HTR-8/SVneo (cell line): Measurements from ENCODE around the gene ADD1.
"Not testable (repeated sequence)": the region's sequence is repeated elsewhere in the genome, so short reads cannot be mapped to it uniquely, and the experiment has no call there.

ENCODE experiments used
- DNase-seq: peaks from one replicate; pipeline ENCODE4 v3.0.0; 2011; ENCODE audit warnings: low spot score, mixed read lengths; ENCODE audit not compliant: insufficient read length
- FAIRE-seq: peaks from 2 replicates; lab custom pipeline; 2011; peaks lifted over from hg19 to GRCh38; lab: Jason Lieb, UNC

ADD1 gene

DNA sequence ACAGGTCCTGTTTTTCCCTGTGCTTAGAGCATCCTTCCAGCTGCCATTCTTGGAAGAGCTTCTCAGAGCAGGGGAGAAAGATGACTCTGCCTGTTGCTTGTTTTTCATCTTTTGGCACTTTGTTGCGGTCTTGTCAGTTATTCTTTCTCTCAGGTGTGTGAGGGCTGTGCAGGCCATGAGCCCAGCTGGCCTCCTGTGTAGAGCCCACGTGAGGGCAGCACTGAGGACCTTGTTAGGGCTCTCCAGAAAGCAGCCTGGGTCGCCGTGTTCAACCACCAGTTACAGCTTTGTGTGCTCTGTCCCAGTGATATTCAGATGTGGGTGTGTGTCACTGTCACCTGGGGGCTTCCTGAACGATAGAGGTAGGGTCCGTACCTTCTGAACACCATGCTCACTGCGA lies 66.8 kb downstream of the ADD1 start:
- FAIRE-seq (no peak), DNase-seq (no peak)

DNA sequence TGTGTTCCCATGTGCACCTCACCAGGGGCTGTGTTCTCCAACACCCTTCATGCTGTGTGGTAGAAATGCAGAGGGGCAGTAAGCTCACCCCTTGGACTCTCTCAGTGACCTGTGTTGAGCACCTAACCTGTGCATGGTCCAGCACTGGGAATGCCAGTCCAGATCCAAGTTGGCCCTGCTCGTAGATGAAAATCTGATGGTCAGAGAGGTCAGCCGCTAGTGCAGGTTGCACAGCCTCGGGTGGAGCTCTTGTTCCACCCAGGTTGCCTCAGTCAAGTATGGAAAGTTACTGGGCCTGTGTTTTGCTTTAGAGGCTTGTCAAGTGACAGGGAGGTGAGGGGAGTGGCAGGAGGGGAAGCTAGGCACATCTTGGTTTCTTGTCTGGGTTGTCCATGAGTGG lies 68.2 kb downstream of the ADD1 start:
- FAIRE-seq (no peak), DNase-seq (no peak)

DNA sequence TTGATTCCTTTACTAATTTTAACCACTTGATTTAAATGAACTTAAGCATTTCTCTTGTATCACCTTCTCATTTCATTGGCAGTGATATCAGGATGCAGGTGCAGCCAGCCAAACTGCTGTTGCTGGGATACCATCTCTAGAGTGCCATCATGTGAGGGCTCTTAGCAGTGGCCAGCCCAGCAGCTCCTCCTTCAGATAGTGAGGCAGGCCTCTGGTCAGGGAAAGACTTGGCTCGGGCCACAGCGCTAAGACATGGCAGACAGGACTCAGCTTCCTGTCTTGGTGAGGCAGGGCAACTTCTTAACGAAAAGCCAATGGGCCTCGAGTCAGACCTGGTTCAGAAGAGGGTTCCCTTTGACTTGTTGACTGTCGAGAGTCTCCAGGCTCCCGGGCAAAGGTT lies 69.5 kb downstream of the ADD1 start:
- DNase-seq = no peak
- no peak for FAIRE-seq

DNA sequence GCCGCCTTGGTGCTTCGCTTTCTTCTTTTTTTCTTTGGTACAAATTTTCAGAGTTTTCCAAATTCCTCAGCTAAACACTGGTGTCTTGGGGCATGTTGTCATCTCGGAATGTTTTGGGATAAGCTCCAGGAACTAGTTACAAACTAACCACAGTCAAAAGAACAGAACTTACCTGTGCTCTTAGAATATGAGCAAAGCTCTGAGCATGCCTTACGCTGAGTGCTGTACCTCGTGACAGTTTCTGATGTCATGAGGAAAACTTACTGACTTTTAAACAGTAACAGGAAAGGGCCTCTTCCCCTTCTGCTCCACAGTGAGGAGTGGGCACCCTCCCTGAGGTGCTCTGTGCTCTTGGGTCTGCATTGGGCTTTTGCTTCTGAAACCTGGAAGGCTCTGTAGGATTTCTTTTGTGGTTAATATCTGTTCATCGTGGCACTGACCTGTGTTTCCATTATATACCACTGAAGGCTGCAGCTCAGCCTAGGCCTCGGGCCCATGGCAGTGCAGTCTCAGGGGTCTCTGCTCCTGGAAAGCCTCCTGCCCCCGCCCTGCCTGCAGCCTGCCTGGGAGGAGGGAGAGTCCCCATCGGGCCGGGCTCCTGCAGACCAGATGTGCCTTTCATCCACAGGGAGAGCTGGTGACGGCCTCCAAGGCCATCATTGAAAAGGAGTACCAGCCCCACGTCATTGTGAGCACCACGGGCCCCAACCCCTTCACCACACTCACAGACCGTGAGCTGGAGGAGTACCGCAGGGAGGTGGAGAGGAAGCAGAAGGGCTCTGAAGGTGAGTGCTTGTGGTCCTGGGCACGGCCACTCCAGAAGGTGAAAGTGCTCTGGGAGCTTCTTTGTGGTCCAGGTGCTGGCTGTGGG lies 70.8 kb downstream of the ADD1 start:
- no peak for DNase-seq
- no peak for FAIRE-seq

DNA sequence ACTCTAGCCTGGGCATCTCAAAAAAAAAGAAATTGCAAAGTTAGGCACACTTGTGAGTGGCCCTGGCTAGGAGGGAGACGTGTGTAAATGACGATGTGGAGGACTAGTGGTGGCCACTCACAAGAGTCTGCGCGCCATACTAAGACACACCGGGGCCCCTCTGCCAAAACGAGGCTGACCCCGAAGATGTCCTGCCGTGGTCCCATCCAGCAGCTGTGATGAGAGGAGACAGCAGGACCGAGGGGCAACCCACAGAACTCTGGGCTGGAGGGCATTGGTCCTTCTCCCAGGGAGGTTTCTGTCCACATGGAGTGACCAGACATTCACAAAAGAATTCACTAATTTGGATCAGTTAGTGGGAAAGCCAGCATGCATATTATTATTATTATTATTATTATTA lies 72.1 kb downstream of the ADD1 start:
- FAIRE-seq = no peak
- DNase-seq = no peak

DNA sequence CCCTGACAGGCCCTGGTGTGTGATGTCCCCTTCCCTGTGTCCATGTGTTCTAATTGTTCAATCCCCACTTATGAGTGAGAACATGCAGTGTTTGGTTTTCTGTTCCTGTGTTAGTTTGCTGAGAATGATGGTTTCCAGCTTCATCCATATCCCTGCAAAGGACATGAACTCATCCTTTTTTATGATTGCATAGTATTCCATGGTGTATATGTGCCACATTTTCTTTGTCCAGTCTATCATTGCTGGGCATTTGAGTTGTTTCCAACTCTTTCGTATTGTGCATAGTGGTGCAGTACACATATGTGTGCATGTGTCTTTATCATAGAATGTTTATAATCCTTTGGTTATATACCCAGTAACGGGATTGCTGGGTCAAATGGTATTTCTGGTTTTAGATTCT lies 73.1 kb downstream of the ADD1 start:
- DNase-seq, FAIRE-seq: not testable (repeated sequence)

DNA sequence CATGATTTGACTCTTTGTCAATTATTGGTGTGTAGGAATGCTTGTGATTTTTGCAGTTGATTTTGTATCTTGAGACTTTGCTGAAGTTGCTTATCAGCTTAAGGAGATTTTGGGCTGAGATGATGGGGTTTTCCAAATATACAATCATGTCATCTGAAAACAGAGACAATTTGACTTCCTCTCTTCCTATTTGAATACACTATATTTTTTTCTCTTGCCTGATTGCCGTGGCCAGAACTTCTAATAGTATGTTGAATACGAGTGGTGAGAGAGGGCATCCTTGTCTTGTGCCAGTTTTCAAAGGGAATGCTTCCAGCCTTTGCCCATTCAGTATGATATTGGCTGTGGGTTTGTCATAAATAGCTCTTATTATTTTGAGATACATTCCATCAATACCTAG lies 74.7 kb downstream of the ADD1 start:
- FAIRE-seq, DNase-seq: not testable (repeated sequence)

DNA sequence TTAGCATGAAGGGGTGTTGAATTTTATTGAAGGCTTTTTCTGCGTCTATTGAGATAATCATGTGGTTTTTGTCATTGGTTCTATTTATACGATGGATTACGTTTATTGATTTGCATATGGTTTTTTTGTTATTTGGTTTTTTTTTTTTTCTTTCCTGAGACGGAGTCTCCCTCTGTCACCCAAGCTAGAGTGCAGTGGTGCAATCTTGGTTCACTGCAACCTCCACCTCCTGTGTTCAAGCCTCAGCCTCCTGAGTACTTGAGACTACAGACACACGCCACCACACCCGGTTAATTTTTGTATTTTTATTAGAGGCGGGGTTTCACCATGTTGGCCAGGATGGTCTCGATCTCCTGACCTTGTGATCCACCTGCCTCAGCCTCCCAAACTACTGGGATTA lies 75.1 kb downstream of the ADD1 start:
- not testable (repeated sequence) for DNase-seq, FAIRE-seq

DNA sequence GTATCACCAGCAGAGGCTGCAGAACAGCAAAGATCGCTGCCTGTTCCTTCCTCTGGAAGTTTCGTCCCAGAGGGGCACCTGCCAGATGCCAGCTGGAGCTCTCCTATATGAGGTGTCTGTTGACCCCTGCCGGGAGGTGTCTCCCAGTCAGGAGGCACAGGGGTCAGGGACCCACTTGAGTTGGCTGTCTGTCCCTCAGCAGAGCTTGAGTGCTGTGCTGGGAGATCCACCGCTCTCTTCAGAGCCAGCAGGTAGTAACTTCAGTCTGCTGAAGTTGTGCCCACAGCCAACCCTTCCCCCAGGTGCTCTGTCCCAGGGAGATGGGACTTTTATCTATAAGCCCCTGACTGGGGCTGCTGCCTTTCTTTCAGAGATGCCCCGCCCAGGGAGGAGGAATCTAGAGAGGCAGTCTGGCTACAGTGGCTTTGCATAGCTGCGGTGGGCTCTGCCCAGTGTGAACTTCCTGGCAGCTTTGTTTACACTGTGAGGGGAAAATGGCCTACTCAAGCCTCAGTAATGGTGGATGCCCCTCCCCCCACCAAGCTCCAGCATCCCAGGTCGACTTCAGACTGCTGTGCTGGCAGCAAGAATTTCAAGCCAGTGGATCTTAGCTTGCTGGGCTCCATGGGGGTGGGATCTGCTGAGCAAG lies 78.9 kb downstream of the ADD1 start:
- DNase-seq, FAIRE-seq: not testable (repeated sequence)

DNA sequence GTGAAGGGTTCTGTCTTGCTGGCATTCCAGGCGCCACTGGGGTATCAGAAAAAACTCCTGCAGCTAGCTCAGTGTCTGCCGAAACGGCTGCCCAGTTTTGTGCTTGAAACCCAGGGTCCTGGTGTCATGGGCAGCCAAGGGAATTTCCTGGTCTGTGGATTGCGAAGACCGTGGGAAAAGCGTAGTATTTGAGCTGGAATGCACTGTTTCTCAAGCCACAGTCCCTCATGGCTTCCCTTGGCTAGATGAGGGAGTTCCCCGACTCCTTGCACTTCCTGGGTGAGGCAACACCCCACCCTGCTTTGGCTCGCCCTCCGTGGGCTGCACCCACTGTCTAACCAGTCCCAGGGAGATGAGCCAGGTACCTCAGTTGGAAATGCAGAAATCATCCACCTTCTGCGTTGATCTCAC lies 79.5 kb downstream of the ADD1 start:
- no peak for FAIRE-seq
- DNase-seq = no peak

DNA sequence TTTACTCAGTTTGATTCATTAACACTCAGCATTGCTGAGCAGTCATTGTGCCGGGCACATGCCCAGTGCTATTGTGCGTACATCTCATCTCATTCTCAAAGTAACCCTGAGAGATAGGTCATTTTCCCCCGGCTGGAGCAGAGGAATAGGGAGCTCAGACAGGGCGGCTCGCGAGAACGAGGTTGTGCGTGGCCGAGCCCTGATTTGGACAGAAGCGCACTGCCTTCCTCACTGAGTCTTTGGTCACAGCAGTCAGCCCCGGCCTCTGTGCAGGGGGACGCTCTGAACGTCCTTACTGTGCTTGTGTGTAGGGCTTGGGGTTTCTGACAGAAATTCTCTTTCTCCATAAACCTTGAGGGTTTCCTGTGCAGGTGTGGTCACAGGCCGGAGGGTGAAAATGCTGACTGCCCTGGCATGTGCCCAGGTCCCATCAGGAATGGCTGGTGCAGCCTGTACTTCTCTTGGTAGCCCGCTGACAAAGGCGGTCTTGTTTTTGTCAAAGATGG lies 80.1 kb downstream of the ADD1 start:
- no peak for DNase-seq

DNA sequence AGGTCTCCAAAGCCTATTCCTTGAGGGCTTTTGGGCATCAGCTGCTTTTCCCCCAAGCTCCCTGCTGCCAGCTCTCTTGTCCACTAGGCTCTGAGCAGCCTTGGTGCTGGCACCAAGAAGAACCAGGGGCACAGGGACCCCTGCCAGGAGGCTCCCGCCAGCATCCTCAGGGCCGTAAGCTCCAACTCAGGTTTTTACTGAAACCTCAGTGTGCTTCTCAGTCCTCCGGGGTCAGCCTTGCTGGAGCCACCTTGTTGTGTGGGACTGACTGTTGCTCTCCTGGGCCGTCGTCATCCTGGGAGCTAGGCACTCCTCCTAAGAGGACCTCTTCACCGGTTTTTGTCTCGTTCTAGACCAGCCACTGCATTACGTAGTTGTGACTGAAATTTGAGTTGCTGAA lies 80.6 kb downstream of the ADD1 start:
- DNase-seq (no peak), FAIRE-seq (no peak)

More for the DNA sequence above, 80.1 kb downstream of the ADD1 start:
- no peak for FAIRE-seq

DNA sequence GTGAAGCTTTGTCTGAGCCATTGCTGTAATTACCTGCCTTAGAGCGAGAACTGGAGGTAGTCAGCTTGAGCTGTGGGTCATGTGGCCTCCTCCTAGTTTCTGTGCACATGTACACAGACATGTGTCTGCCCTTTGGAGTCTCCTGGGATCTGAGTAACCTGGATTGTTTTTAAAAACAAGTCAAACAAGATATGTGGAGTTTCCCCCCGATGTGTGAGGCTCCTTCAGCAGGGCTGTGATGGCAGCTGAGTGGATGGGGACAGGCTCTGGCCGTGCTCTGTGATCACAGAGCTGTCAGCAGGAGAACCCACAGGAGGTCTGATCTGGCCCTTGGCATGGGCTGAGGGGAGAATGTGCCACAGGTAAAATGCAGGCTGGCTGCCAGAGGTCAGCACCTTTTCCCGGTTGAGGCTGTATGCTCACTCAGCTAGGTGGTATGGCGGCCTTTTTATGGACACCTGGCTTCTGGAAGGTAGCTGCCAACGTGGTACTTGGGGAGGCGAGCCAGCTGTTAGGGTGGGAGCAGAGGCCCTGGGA lies 81.2 kb downstream of the ADD1 start:
- FAIRE-seq = no peak
- no peak for DNase-seq

DNA sequence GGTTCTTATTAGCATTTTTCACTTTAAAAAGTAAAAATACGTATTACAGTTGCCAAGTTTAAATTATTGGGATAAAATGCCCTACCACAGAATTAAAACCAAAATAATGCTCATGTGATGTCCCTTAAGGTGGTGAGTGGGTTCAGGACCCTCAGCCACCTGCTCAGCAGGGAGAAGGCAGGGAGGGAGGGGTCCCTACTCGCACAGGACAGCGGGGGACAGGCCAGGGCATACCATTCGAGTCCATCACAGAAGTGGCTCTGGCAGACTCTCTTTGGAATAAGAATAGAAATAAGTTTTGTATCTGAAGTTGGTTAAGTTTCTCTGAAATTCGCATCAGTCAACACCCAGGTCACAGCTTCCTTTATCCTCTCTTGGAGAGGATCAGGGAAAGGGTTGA lies 81.9 kb downstream of the ADD1 start:
- DNase-seq (no peak), FAIRE-seq (no peak)

DNA sequence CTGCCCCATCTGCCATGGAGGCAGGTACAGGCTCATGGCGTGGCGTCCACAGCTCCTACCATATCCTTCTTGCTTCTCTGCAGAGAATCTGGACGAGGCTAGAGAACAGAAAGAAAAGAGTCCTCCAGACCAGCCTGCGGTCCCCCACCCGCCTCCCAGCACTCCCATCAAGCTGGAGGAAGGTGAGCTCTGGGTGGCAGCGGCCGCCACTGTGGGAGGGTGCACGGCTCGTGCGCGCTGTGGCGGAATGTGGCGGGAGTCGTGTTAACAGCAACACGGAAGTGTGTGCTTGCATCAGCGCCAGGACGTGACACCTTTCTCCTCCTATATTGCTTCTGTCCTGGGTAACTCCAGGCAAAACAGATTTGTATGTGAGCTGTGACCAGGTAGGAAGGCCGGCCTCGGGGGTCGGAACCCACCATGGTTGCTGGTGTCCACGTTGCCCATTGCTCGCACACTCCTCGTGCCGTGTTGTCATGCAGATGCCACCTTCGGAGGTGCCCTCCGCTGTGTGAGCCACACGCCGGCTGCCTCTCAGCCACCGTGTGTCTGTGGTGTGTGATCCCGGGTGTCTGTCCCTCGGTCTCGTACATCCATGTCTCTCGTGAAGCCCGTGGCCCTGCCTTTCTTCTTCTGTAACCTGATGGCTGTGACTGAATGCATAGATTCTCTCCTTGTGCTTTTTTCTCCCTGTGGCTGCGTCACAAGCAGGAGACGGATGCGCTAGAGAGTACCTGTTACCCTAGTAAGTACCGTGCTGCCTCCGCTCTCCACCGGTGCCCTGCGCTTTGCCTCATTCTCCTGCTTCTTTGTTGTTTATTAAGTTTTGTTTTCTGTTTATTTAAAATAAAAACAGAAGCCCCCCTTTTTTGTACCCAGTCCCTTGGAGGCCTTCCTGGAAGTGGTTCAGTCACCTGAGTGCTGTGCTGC lies 82.6 kb downstream of the ADD1 start:
- DNase-seq (no peak), FAIRE-seq (no peak)

DNA sequence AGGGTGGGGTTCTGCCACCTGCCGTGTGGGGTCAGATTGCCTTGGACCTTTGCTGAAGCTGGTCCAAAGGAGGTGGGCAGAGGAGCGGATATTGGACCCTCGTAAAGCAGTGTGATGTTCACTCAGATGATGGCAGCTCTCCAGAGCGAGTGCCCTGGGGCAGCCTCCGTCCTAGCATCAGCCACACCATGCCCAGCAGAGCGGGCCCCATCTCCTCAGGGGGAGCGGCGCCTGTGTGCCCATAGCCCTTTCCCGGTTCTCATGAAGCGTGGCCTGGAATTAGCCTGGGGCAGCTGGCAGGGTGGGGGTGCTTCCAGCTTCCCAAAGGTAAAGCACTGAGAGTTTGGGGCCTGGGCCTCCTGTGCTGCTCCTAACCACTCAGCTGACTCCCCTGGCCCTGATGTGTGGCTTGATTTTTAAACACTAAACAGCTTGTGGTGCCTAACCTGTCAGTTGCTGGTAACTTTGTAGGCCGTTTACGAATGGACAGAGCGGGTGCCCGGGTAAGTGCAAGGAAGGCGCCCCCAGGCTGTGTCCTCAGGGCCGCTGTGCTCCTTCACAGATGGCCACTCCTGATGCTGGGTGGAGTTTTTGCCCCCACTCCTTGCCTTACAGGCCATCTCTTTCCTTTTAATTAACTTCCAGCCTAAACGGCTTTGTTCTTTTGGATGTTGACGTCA lies 83.5 kb downstream of the ADD1 start:
- DNase-seq (no peak), FAIRE-seq (no peak)

DNA sequence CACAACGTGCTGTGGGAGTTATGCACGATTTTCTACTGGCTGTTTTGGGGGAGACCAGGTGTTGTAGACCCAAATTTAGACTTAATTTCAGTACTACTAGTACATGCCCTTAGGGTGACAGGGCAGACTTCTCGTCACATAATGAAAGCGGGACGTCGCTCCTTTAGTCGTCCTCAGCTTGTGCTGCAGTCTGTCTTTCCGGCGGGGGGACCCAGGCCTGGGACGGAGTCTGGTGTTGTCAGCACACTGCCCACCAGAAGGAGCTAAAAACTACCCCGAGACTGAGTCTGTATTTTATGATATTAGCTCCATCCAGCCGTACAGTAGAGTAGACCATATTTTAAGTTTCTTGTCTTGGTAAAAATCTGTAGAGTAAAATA lies 84.0 kb downstream of the ADD1 start:
- no peak for FAIRE-seq
- no peak for DNase-seq

DNA sequence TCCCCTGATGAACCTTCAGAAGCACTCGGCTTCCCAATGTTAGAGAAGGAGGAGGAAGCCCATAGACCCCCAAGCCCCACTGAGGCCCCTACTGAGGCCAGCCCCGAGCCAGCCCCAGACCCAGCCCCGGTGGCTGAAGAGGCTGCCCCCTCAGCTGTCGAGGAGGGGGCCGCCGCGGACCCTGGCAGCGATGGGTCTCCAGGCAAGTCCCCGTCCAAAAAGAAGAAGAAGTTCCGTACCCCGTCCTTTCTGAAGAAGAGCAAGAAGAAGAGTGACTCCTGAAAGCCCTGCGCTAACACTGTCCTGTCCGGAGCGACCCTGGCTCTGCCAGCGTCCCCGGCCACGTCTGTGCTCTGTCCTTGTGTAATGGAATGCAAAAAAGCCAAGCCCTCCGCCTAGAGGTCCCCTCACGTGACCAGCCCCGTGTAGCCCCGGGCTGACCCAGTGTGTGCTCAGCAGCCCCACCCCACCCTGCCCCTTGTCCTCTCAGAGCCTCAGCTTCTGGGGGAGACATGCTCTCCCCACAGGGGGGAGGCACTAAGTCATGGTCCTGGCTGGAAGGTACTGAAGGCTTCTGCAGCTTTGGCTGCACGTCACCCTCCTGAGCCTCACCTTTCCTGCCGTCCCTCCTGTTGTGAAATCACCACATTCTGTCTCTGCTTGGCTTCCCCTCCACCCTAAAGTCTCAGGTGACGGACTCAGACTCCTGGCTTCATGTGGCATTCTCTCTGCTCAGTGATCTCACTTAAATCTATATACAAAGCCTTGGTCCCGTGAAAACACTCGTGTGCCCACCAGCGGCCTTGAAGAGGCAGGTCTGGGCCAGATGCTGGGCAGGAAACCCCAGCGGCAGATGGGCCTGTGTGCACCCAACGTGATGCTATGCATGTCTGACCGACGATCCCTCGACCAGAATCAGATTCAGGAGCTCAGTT lies 84.9 kb downstream of the ADD1 start:
- no peak for DNase-seq
- no peak for FAIRE-seq

DNA sequence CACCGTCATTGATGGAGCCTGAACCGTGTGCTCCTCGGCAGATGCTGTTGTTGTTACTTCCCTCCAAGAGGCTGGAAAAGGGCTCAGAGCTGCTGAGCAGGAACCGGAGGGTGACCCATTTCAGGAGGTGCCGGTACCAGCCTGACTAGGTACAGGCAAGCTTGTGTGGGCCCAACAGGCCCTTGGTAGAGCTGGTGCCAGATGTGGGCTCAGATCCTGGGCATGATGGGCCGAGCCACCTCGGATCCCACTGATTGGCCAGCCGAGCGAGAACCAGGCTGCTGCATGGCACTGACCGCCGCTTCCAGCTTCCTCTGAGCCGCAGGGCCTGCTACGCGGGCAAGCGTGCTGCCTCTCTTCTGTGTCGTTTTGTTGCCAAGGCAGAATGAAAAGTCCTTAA lies 85.8 kb downstream of the ADD1 start:
- no peak for FAIRE-seq
- no peak for DNase-seq
